Endodermal cell (in vitro differentiated cells): ENCODE measurements around the gene DEGS1. TPM values are rescaled to one million over a fixed set of nuclear protein-coding genes. Genes with fewer than 3 reads are reported as not detected.

Source experiments
- DNase-seq: peaks from one replicate; pipeline ENCODE4 v3.0.0-alpha.2; 2017
- H3K27ac ChIP-seq: 2 replicates; pipeline ENCODE4 v1.5.1; 2013; ENCODE audit warnings: mild to moderate bottlenecking, low read depth, low read length, moderate library complexity
- H3K27me3 ChIP-seq: 2 replicates; pipeline ENCODE4 v1.6.1; 2013; ENCODE audit warnings: mild to moderate bottlenecking, low read length, moderate library complexity; ENCODE audit not compliant: insufficient read depth, control insufficient read depth, poor library complexity, severe bottlenecking
- H3K36me3 ChIP-seq: 2 replicates; pipeline ENCODE4 v1.7.0; 2013; ENCODE audit warnings: mild to moderate bottlenecking, low read length, moderate library complexity; ENCODE audit not compliant: control insufficient read depth, insufficient read depth
- H3K4me1 ChIP-seq: one replicate; pipeline ENCODE4 v1.7.0; 2013; ENCODE audit warnings: low read length; ENCODE audit not compliant: control insufficient read depth, insufficient read depth
- H3K4me3 ChIP-seq: 2 replicates; pipeline ENCODE4 v1.5.1; 2013; ENCODE audit warnings: mild to moderate bottlenecking, low read length, moderate library complexity
- H3K9ac ChIP-seq: 2 replicates; pipeline ENCODE4 v1.6.1; 2013; ENCODE audit warnings: mild to moderate bottlenecking, low read length, moderate library complexity; ENCODE audit not compliant: poor library complexity, severe bottlenecking; ENCODE audit errors: extremely low read depth
- H3K9me3 ChIP-seq: 2 replicates; pipeline ENCODE4 v1.6.1; 2013; ENCODE audit warnings: mild to moderate bottlenecking, low read length, moderate library complexity; ENCODE audit not compliant: control insufficient read depth
- H3K27ac Mint-ChIP-seq: 2 replicates; pipeline ENCODE4 v1.8.0; 2020; ENCODE audit warnings: mixed read lengths
- H3K27me3 Mint-ChIP-seq: 2 replicates; pipeline ENCODE4 v1.8.0; 2021; ENCODE audit warnings: mild to moderate bottlenecking, mixed read lengths; ENCODE audit not compliant: insufficient read depth
- H3K36me3 Mint-ChIP-seq: 2 replicates; pipeline ENCODE4 v1.8.0; 2020; ENCODE audit warnings: low read depth, mixed read lengths
- H3K4me1 Mint-ChIP-seq: 2 replicates; pipeline ENCODE4 v1.8.0; 2020; ENCODE audit warnings: mixed read lengths
- H3K4me3 Mint-ChIP-seq: 2 replicates; pipeline ENCODE4 v1.8.0; 2020; ENCODE audit warnings: mild to moderate bottlenecking, moderate library complexity, mixed read lengths
- H3K9me3 Mint-ChIP-seq: 2 replicates; pipeline ENCODE4 v1.8.0; 2020; ENCODE audit warnings: mild to moderate bottlenecking, mixed read lengths
- WGBS, 2 experiments: methylation state at CpG; one replicate each; pipeline versions ENCODE4 v1.1.5 to v1.1.7; 2013; ENCODE audit warnings: missing lambda C conversion rate in 2 of 2, mixed read lengths in 1 of 2; ENCODE audit not compliant: insufficient coverage in 1 of 2, insufficient read length in 1 of 2; 5-methylcytosine and 5-hydroxymethylcytosine counted together
- total RNA-seq, 2 donors: library from RNA; stranded (reverse); fragmentation: NEBNext Ultra II Directional in 1 of 2; extraction: Animal tissue kit (Norgen Biotek cat#: 25700) in 1 of 2; gene quantifications; 2 replicates in 1 of 2; 3 replicates in 1 of 2; pipeline ENCODE4 v1.2.1, GENCODE V29; 2021
- TF ChIP-seq, protein P1 (sequence below): fragments of 200-600 bp; sonication (generic); conservative IDR thresholded peaks from 2 replicates; pipeline ENCODE4 v1.5.0; 2021; ENCODE audit warnings: antibody characterized with exemption, mild to moderate bottlenecking

DEGS1 gene
- total RNA-seq, 2 donors from 2014 or later, result 25.0 to 28.9 TPM

DNA sequence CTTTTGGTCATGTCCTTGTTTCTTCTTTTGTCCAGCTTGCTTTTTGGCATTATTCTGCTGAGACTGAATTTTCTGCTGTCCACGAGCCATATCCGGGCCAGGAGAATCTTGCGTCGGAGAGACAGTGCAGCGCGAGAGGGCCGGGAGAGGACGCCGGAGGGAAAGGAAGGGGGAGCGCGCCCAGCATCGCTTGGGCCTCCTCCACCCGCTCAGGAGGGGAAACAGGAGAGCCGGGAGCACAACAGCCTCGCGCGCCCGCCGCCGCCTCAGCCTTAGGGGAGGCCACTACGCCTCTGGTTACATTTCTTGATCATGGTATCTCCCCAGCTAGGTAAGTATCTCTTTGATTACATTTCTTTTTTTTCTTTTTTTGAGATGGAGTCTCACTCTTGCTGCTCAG lies 7.4 kb upstream of the DEGS1 start:
- Mint-ChIP-seq H3K4me1 (peaks cover 4% of the 10 kb centered on the region), H3K36me3 (peaks cover 1% of the 10 kb centered on the region), H3K27ac (no peak overlapping the region), H3K9me3 (peaks cover 4% of the 10 kb centered on the region), H3K4me3 (peak overlapping the region; percentile 45), H3K27me3 (peaks cover 16% of the 10 kb centered on the region)
- WGBS, 2 experiments, result 31% methylated on average over 21 of the region's 21 CpGs; no CpG with 5 or more reads in 1 of the 2 experiments
- Histone ChIP-seq H3K27ac (no peak overlapping the region), H3K4me1 (no peaks in the 10 kb centered on the region), H3K9me3 (no peaks in the 10 kb centered on the region), H3K36me3 (no peaks in the 10 kb centered on the region), H3K4me3 (no peak overlapping the region), H3K27me3 (no peaks in the 10 kb centered on the region), H3K9ac (no peak overlapping the region)
- DNase-seq, result peak; percentile 84
- TF ChIP-seq, protein P1, sequence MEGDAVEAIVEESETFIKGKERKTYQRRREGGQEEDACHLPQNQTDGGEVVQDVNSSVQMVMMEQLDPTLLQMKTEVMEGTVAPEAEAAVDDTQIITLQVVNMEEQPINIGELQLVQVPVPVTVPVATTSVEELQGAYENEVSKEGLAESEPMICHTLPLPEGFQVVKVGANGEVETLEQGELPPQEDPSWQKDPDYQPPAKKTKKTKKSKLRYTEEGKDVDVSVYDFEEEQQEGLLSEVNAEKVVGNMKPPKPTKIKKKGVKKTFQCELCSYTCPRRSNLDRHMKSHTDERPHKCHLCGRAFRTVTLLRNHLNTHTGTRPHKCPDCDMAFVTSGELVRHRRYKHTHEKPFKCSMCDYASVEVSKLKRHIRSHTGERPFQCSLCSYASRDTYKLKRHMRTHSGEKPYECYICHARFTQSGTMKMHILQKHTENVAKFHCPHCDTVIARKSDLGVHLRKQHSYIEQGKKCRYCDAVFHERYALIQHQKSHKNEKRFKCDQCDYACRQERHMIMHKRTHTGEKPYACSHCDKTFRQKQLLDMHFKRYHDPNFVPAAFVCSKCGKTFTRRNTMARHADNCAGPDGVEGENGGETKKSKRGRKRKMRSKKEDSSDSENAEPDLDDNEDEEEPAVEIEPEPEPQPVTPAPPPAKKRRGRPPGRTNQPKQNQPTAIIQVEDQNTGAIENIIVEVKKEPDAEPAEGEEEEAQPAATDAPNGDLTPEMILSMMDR, result peak; percentile 15

DNA sequence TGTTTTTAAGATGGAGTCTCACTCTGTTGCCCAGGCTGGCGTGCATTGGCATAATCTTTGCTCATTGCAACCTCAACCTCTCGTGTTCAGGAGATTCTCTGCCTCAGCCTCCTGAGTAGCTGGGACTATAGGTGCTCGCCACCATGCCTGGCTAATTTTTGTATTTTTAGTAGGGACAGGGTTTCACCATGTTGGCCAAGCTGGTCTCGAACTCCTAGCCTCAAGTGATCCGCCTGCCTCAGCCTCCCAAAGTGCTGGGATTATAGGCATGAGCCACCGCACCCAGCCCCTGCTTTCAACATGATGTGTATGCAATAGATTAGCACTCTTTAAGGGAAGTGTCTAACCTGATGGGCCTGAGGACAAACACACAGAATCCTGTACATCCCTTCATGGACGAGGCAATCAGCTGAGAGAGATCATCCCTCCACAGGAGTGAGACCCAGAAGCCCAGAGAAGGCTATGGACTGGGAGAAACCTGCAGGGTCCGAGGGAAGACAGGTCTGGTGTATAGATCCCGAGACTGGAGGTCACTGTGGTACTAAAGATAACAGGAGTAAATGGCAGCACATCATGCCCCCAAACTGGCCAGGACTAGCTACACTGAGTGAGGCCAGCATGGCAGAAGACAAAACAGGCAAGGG lies 5.6 kb upstream of the DEGS1 start:
- Histone ChIP-seq H3K4me3 (no peak overlapping the region), H3K27ac (no peak overlapping the region), H3K4me1 (no peaks in the 10 kb centered on the region), H3K36me3 (no peaks in the 10 kb centered on the region), H3K9me3 (no peaks in the 10 kb centered on the region), H3K27me3 (no peaks in the 10 kb centered on the region), H3K9ac (no peak overlapping the region)
- Mint-ChIP-seq H3K9me3 (no peaks in the 10 kb centered on the region), H3K36me3 (no peaks in the 10 kb centered on the region), H3K4me3 (no peak overlapping the region), H3K27ac (no peak overlapping the region), H3K4me1 (peaks cover 6% of the 10 kb centered on the region), H3K27me3 (peaks cover 16% of the 10 kb centered on the region)
- TF ChIP-seq, protein P1, result no peak
- WGBS, 2 experiments, result 94 to 96% methylated on average over 6 to 9 of the region's 9 CpGs
- DNase-seq, result no peak

GRCh38 chr1:224178894-224179293 lies 4.1 kb upstream of the DEGS1 start:
- H3K4me3 Mint-ChIP-seq, result no peak overlapping the region

More at GRCh38 chr1:224178894-224179293, 4.1 kb upstream of the DEGS1 start:
- H3K4me1 Mint-ChIP-seq, result peaks cover 6% of the 10 kb centered on the region
- no peak overlapping the region for H3K27ac Mint-ChIP-seq
- no peaks in the 10 kb centered on the region for H3K36me3 Mint-ChIP-seq
- no peaks in the 10 kb centered on the region for H3K9me3 ChIP-seq
- H3K9me3 Mint-ChIP-seq, result no peaks in the 10 kb centered on the region
- H3K4me1 ChIP-seq, result no peaks in the 10 kb centered on the region
- WGBS, 2 experiments, result 95% methylated on average over 5 of the region's 5 CpGs; no CpG with 5 or more reads in 1 of the 2 experiments
- H3K9ac ChIP-seq, result no peak overlapping the region
- no peaks in the 10 kb centered on the region for H3K27me3 ChIP-seq
- H3K27me3 Mint-ChIP-seq, result peaks cover 14% of the 10 kb centered on the region
- DNase-seq, result no peak
- no peak overlapping the region for H3K4me3 ChIP-seq
- no peaks in the 10 kb centered on the region for H3K36me3 ChIP-seq
- no peak overlapping the region for H3K27ac ChIP-seq
- TF ChIP-seq, protein P1, result no peak
